GM18511 (cell line): ENCODE measurements around the gene RPTN.

Experiments used
- ATAC-seq: cut with Tn5 transposase; IDR thresholded peaks from one replicate; pipeline ENCODE4 v1.9.1; 2021; ENCODE audit warnings: mild to moderate bottlenecking, moderate library complexity; ENCODE audit not compliant: unreplicated experiment

RPTN gene

DNA sequence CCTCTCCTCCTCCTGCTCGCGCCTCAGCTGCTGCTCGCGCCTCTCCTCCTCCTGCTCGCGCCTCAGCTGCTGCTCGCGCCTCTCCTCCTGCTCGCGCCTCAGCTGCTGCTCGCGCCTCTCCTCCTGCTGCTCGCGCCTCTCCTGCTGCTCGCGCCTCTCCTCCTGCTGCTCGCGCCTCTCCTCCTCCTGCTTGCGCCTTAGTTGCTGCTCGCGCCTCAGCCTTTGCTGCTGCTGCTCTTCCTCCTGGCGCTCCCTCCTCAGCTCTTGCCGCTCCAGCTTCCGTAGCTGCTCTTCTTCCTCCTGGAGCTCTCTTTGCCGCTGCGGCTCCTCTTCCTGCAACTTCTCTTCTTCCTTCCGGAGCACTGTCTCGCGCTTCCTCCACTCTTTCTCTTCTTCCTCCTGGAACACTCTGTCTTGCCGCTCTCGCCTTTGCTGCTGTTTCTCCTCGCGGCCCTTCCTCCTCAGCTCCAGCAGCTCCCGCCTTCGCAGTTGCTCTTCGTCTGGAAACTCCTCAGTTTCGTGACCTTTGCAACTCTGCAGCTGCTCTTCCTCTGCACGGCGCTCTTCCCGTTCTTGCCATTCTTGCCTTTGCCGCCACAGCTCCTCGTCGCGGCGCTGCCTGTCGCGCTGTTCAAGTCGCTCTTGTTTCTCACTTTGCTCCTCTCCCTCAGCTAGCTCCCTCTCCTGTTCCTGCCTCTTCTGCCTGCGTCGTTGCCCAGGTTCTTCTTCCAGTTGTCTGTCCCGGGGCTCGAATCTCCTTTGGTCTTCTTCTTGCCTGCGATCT is 46.7 kb downstream of the RPTN start:
- ATAC-seq, result no peak

DNA sequence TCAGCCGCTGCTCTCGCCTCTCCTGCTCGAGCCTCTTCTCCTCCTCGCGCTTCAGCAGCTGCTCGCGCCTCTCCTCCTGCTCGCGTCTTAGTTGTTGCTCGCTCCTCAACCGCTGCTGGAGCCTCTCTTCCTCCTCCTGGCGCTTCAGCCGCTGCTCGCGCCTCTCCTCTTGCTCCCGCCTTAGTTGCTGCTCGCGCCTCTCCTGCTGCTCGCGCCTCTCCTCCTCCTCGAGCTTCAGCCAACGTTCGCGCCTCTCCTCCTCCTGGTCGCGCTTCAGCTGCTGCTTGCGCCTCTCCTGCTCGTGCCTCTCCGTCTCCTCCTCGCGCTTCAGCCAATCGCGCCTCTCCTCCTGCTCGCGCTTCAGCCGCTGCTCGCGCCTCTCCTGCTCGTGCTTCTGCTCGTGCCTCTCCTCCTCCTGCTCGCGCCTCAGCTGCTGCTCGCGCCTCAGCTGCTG is 47.5 kb downstream of the RPTN start:
- ATAC-seq, result no peak

DNA sequence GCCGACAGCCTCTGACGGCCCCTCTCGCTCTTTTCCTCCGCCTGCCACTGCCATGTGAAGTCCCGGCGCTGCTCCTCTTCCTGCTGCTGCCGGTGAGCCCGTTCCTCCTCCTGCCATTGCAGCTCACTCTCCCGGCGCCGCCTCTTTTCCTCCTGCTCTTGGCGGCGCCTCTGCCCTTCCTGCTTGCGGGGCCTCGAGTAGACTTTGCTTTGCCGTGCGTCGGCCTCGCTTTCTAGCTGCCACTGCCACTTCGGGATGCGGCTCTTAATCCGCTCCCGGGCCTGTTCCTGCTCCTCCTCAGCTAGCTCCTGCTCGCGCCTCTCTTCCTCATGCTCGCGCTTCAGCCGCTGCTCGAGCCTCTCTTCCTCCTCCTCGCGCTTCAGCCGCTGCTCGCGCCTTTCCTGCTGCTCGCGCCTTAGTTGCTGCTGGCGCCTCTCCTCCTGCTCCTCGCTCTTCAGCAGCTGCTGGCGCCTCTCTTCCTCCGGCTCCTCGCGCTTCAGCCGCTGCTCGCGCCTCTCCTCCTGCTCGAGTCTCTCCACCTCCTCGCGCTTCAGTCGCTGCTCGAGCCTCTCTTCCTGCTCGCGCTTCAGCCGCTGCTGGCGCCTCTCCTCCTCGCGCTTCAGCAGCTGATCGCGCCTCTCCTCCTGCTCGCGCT is 48.0 kb downstream of the RPTN start:
- ATAC-seq, result no peak

DNA sequence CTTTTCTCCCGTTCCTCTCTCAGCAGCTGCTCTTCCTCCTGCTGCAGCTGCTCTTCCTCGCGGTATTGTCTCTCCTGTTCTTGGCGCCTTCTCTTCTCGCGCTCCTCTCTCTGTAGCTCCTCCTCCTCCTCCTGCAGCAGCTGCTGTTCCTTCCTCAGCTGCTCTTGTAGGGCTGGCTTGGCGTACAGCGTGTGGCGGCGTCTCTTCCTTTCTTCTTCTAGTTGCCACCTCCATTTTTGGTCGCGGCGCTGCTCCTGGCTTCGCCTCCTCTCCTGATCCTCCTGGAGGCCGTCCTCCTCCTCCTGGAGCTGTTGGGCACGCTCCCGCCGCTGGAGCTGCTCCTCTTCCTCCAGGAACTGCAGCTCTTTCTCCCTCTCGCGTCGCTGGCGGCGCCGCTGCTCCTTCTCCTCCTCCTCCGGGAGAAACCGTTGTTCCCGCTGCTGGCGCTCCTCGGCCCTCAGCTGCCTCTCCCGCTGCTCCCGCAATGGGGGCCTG is 48.6 kb downstream of the RPTN start:
- no peak for ATAC-seq

DNA sequence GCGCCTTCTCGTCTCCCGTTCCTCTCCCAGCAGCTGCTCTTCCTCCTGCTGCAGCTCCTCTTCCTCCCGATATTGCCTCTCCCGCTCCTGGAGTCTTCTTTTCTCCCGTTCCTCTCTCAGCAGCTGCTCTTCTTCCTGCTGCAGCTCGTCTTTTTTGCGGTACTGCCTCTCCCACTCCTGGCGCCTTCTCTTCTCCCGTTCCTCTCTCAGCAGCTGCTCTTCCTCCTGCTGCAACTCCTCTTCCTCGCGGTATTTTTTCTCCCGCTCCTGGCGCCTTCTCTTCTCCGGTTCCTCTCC is 49.1 kb downstream of the RPTN start:
- no peak for ATAC-seq

DNA sequence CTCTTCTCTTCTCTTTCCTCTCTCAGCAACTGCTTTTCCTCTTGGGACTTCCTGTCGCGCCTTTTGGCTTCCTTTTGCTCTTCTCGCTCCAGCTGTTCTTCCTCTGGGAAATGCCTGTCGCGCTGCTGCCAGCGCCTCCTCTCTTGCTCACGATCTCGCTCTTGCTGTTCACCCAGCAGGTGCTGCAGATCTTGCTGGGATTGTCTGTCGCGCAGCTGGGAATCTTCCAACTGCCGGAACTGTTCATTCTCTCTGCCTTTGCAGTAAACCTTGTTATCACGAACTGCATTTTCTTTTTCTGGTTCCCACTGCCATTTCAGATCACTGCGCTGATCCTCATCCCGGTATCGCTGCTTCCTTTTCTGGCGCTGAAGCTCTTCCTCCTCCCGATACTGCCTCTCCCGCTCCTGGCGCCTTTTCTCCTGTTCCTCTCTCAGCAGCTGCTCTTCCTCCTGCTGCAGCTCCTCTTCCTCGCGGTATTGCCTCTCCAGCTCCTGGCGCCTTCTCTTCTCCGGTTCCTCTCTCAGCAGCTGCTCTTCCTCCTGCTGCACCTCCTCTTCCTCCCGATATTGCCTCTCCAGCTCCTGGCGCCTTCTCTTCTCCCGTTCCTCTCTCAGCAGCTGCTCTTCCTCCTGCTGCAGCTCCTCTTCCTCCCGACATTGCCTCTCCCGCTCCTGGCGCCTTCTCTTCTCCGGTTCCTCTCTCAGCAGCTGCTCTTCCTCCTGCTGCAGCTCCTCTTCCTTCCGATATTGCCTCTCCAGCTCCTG is 49.6 kb downstream of the RPTN start:
- no peak for ATAC-seq

DNA sequence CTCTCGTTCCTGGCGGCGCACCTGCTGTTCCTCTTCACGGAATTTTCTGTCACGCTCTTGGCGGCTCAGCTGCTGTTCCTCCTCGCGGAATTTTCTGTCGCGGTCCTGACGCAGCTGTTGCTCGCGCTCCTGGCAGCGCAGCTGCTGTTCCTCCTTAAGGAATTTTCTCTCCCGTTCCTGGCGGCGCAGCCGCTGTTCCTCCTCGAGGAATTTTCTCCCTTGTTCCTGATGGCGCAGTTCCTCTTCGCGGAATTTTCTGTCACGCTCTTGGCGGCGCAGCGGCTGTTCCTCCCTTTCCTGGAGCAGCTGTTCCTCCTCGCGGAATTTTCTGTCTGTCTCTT is 50.2 kb downstream of the RPTN start:
- no peak for ATAC-seq

DNA sequence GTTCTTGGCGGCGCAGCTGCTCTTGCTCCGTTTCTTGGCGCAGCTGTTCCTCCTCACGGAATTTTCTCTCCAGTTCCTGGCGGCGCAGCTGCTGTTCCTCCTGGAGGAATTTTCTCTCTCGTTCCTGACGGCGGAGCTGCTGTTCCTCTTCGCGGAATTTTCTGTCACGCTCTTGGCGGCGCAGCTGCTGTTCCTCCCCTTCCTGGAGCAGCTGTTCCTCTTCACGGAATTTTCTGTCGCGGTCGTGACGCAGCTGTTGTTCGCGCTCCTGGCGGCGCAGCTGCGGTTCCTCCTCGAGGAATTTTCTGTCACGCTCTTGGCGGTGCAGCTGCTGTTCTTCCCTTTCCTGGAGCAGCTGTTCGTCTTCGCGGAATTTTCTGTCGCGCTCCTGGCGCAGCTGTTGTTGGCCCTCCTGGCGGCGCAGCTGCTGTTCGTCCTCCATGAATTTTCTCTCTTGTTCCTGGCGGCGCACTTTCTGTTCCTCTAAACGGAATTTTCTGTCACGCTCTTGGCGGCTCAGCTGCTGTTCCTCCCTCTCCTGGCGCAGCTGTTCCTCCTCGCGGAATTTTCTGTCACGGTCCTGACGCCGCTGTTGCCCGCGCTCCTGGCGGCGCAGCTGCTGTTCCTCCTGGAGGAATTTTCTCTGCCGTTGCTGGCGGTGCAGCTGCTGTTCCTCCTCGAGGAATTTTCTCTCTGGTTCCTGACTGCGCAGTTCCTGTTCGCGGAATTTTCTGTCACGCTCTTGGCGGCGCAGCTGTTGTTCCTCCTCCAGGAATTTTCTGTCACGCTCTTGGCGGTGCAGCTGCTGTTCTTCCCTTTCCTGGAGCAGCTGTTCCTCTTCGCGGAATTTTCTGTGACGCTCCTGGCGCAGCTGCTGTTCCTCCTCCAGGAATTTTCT is 50.8 kb downstream of the RPTN start:
- no peak for ATAC-seq

DNA sequence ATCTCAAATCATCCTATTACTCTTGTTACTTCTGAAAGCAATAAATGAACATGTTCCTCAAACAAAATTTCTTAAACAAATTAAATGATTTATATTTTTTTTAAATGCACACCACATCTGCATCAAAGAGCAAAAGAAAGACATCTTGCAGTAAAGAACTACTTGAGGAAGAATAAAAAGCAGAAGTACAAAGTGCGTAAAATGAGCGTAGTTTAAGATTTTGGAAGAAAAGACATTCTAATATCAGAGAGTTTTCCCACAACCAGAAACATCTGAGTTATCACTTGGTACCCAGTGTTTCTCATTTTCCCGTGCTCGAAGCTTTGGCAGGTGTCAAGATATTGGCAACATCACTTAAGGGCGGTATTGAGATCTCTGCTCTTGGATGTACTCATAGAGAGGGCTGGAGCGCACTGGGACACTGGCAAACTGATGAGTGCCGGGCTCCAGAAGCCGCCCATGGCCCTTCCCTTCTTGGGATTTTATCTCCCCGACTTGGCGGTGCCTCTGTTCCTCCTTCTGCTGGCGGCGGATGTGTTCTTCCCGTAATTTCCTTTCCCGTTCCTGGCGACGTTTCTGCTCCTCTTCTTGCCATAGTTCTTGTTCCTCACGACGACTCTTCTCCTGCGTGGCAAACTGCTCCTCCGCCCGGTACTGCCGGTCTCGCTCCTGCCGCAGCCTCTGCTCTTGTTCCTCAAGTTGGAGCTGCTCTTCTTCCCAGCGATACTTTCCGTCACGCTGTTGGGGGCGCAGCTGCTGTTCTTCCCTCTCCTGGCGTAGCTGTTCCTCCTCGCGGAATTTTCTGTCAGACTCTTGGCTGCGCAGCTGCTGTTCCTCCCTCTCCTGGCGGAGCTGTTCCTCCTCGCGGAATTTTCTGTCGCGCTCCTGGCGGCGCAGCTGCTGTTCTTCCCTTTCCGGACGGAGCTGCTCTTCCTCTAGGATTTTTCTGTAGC is 51.7 kb downstream of the RPTN start:
- ATAC-seq, result no peak

DNA sequence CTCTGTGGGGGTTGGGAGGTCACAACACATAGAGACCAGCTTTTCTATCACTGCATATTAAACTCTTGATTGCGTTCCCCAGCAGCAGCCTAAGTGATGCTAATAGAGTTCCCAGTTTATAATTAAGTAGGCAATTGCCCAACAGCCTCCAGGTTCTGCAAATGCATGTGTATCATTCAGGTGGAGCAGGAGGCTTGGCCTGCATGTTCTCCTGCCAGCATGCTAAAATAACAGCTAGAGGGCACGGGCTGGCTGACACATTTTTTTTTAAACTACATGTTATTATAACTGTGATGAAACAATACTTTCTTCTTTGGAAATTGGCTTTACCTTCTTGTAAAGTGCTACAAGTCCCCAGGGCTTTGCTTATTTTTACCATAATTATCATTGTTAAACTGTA is 54.2 kb downstream of the RPTN start:
- no peak for ATAC-seq
